ENCODE data around the gene SRR.

DNA sequence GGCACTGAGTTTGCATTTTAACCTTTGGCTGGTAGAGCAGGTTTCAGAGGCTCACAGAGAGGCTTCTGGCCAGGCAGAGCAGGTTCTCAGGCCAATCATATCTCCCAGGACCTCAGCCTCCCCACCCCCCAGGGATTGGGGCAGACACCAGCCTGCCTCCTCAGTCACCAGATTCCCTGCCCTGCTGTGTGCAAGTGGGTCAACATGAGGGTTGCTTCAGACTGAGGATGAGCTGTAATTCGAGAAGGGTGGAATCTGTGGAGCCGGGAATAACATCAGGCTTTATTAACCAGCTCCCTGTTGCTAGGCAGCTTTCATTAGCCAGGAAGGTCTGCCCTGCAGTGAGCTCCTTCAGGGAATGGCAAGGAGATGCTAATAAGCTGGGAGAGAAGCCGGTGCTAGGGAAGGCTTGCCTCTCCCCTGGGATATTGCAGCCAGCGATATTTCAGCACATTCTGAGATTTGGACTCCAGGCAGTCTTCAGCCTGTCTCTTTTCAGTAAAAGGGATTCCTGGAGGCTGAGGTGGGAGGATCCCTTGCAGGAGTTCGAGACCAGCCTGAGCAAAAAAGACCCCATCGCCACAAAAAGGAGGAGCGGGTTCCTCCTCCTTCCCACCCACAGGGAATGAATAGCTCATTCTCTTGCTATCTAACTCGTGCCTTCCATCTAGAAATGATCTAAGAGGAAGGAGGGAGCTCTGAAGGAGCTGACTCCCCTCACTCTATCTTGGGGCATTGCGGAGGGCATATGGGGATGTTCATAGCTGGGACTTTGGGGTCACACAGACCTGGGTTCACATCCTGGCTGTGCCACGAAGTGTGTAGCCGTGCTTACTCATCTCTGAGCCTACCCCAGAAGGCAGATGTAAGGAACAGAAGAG lies 44.3 kb downstream of the SRR start:
- TF ChIP-seq, protein P1, sequence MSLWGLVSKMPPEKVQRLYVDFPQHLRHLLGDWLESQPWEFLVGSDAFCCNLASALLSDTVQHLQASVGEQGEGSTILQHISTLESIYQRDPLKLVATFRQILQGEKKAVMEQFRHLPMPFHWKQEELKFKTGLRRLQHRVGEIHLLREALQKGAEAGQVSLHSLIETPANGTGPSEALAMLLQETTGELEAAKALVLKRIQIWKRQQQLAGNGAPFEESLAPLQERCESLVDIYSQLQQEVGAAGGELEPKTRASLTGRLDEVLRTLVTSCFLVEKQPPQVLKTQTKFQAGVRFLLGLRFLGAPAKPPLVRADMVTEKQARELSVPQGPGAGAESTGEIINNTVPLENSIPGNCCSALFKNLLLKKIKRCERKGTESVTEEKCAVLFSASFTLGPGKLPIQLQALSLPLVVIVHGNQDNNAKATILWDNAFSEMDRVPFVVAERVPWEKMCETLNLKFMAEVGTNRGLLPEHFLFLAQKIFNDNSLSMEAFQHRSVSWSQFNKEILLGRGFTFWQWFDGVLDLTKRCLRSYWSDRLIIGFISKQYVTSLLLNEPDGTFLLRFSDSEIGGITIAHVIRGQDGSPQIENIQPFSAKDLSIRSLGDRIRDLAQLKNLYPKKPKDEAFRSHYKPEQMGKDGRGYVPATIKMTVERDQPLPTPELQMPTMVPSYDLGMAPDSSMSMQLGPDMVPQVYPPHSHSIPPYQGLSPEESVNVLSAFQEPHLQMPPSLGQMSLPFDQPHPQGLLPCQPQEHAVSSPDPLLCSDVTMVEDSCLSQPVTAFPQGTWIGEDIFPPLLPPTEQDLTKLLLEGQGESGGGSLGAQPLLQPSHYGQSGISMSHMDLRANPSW (CRISPR knock-in tag; IDR thresholded peaks at IDR 0.05) = no peak
- TF ChIP-seq ZKSCAN1 (IDR thresholded peaks at IDR 0.05; ENCODE audit: low read depth, low read length) = no peak
- no peak for TF ChIP-seq DPF2 (IDR thresholded peaks at IDR 0.05)
- no peak for TF ChIP-seq SP2 (IDR thresholded peaks at IDR 0.05; ENCODE audit: extremely low read depth, low read depth, low read length, poor library complexity, severe bottlenecking)
